HT-29 (cell line): Measurements from ENCODE around the gene BRMS1. TPM values are rescaled to one million over a fixed set of nuclear protein-coding genes. Genes with fewer than 3 reads are reported as not detected.

ENCODE experiments used
- DNase-seq: peaks from one replicate; pipeline ENCODE4 v3.0.0-alpha.2; 2015; ENCODE audit warnings: low spot score
- total RNA-seq: library from RNA; depleted of rRNA; stranded (reverse); fragments of >200 nt; shearing (Covaris generic); gene quantifications from 2 replicates; pipeline ENCODE4 v1.2.3, GENCODE V29; 2014

BRMS1 gene
- total RNA-seq, 1 experiment from 2014 or later = 74.9 TPM

- no peak for DNase-seq
Observed at GRCh38 chr11:66337103-66337899, 7.6 kb downstream of the BRMS1 start.

DNA sequence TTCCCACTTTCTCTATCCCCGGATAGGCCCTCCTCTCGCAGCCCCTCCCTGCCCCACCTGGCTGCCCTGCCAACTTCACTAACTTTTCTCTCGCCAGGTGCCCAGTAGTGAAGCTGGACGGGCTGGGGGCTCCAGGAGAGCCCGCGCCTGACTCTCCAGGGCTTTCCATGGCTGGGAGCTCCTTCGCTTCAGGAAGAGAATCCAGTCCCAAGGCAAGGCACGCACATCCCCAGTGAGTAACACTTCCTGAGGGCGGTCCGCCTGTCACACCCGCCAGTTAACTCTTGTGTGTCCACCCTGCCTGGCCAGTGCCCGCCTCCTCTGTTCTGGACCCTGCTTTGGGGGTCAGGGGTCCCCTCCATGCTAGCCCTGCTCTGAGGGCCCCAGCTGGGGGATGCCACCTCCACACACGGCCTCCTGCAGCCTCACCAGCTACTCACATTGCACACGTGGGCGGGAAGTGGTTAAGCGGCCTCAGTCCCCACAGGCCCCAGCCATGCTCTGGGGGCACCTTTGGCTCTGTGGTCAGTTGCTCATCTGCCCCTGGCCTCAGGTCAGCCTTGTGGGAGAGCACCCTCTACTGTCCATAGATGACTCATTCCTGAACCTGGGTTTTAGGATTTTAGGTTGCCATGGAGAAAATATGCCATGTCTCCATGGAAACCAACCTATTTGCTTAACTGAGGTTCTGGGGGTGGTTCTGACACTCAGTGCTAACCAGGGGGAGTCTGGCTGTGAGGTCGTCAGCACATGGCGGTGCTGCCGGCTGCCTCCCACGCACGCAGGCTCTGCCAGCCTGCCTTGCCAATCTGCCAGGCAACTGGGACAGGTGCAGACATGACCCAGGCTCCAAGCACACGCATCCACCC, 8.4 kb downstream of the BRMS1 start, which contains the start of gene RIN1:
TSS of gene RIN1 (minus strand) at position 201 of the 869 bp plus-strand sequence. CDS start at position 169, 32 bp downstream.
- DNase-seq = peak; percentile 79

DNA sequence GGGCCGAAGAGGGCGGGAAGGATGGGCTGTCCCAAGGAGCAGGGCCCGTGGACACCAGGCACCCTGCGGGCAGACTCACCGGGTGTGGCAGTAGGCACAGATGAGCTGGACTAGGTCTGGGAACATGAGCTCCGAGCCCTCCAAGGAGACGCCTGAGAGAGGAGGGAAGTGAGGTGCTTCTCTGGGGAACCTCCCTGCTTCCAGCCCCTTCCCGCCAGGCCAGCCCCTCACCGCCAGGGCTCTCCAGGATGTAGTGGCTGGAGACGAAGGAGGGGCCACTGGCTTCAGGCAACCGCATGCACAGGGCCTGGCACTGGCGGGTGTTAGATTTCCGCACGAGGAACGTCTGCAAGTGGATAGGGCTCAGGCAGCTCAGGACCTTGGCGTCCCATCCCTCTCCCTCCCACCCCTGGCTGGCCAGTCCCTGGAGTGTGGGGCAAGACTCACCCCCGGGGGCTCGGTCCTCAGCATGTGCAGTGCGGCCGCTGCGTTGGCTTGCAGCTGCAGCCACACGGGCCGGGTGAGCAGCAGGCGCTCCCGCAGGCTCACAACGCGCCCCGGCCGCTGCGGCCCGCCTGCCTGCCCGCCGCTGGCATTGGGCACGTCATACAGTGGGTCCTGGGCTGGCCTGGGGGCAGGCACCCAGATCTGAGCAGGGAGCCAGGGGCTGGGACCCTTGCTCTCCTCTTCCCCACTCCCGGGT, 9.2 kb downstream of the BRMS1 start:
- DNase-seq = peak; percentile 46

DNA sequence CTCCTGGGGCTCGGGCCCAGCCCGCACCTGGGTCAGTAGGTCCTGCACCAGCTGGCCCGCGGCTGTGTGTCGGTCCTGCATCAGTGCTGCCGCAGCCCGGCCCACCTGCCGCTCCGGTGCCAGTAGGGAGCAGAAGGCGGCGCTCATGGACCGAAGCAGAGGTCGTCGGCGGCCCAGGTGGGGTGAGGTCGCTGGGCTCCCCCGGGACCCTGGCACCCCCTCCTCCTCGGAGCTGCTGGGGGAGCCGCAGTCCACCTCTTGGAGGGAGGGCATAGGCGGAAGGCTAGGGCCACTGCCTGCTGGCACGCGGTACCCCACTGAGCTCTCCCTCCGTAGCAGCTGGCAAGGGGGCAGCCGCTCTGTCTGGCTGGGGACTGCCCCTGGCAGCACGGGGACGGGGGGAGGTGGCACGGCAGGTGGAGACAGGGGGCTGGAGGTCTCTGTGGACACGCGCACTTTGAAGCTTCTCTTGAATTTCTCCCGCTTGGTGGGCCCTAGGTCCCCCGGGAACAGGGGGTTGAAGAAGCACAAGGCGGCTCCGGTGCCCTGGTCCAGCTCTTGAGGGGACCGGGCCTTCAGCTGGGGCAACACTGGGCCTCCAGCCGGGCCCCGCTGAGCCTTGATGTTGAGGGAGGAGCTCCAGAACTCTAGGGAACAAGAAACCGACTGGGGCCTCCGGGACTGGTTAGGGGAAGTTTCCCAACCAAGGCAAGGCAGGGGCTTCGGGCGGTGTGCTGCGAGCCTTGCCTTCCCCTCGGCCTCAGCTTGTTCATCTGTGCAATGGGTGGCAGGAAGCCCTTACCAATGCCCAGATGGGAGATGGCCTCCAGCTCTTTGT, 10.1 kb downstream of the BRMS1 start:
- no peak for DNase-seq

DNA sequence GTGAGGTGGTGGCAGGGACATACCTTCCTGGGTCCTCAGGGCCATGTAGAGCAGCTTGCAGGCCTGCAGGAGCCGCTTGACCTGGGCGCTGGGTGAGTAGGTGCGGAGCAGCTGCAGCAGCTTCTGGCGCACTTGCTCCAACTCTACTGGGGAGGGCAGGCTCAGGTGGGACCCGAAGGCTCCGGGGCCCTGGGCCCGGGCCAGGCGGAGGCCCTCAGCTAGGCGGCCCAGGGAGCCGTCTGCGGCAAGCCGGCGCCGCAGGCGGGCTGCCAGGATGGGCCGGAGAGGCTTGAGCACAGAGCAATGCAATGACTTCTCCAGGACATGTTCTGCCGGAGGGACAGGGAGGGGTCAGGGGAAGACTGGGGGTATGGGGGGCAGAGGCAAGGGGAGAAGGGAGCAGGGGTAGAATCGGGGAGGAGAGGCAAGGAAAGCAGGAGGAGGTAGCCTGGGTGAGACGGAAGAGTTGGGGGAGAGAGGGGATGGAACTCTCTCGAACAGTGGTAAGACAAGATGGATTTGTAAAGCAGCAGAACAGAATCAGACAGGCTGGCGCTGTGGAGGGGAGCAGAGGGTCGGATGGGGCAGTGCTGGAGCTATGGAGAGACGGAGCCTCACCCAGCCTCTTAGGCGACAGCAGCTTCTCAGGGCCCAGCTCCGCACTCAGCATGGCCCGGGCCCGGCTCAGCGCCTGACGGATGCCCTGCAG, 10.9 kb downstream of the BRMS1 start:
- no peak for DNase-seq

GRCh38 chr11:66333220-66333877, 11.6 kb downstream of the BRMS1 start:
- no peak for DNase-seq

- no peak for DNase-seq
Observed at GRCh38 chr11:66332371-66333219, 12.3 kb downstream of the BRMS1 start.

GRCh38 chr11:66331542-66332370, 13.1 kb downstream of the BRMS1 start:
- DNase-seq = no peak

- DNase-seq = no peak
Observed at GRCh38 chr11:66330931-66331330, 14.0 kb downstream of the BRMS1 start.

GRCh38 chr11:66329165-66329673, 15.7 kb downstream of the BRMS1 start:
- no peak for DNase-seq

DNA sequence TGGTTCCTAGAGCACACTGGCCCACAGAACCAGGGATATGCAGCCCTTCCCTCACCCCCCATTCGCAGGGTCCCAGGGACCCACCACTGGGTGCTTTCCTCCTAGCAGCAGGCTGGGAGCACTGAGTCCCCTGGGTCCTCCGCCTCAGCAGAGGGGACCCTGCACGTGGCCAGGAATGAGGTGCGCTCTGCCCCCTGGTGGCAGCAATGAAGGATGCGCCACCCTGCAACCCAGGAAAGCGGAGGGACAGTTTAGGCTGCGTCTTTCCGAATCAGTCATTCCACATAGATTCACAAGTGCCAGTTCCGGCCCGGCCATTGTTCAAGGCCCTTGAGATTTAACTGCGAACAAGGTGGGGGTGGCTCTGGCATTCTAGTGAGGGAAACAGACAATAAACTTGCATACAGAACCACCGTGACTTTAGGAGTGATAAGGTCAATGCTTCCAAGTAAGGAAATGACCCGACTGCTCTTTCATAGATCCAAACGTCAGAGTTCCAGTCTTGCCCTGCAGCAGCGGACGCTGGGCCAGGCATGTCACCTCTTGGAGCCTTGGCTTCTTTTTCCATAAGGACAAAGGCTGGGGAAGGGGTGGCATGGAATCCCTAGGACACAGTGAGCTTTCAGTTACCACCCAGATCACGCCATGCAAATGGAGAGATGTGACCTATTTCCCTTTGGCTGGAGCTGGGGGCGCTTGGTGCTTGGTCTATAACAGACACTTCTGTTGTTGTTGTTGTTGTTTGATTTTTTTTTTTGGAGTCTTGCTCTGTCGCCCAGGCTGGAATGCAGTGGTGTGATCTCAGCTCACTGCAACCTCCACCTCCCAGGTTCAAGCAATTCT, 16.4 kb downstream of the BRMS1 start:
- DNase-seq = peak; percentile 83

DNA sequence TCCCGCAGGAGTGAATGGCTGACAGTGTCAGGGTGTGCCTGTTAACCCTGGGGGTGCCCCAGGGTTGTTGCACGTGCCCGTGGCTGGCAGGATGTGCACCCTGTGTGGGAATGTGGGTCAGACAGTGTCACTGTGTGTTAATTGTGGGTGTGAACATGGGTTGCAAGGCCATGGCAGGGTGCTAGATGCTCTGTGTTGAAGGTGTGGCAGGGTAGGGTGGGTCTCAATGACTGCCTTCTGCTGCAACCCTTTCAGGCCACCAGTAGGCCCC, 16.9 kb downstream of the BRMS1 start:
- no peak for DNase-seq

DNA sequence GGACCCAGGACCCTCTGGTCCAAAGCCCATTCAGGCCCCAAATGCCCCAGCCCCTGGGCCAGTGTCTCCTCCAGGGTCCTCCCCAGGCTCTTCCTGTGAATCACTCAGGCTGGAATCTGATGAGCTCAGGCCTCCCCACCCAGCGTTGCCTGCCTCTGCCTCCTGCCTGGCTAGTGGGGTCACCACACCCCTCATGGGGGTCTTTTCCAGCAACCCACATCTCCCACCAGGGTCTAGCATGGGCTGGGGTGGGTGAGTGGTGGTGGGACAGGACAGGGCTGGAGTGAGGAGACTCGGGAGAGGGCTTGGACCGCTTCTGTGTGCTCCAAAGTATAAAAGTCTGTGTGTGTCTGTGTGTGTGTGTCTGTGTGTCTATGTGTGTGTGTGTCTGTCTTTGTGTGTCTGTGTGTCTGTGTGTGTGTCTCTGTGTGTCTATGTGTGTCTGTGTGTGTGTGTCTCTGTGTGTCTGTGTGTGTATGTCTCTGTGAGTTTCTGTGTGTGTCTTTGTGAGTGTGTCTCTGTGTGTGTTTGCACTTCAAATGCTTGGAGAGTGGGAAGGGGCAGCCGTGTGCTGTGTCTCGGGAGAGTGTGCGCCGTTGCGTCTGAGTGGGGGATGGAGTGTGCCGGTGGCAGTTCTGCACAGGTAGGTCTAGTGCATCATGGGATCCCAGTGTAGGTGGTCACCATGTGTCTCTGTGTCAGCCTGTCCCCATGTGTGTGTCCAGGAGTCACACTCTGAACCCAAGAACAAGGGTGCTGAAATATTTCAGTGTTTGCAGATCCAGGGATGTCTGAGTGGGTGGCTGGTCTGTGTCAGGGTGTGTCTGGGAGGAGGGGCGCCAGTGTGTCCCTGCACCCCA, 17.5 kb downstream of the BRMS1 start:
- no peak for DNase-seq

- no peak for DNase-seq
Observed at GRCh38 chr11:66326261-66327111, 18.4 kb downstream of the BRMS1 start.

GRCh38 chr11:66325263-66325671, 19.6 kb downstream of the BRMS1 start:
- DNase-seq = no peak
